Sigmoid colon (tissue), 7 donors: ENCODE results near the gene TAOK3. TPM values are rescaled to one million over a fixed set of nuclear protein-coding genes. Genes with fewer than 3 reads are reported as not detected.
"Not testable (repeated sequence)": the region's sequence is repeated elsewhere in the genome, so short reads cannot be mapped to it uniquely, and the experiment has no call there.

Source experiments
- DNase-seq: peaks from one replicate; pipeline ENCODE4 v3.0.0-alpha.2; 2019
- H3K27ac ChIP-seq, 4 donors: fragments of 200-600 bp; sonication (generic); one replicate each; pipeline ENCODE4 v1.5.1; 2016 to 2019; ENCODE audit warnings: mild to moderate bottlenecking in 1 of 4
- H3K27me3 ChIP-seq, 3 donors: fragments of 200-600 bp; sonication (generic); one replicate each; pipeline ENCODE4 v1.5.1; 2019; ENCODE audit warnings: mild to moderate bottlenecking in 1 of 3
- H3K36me3 ChIP-seq, 4 donors: fragments of 200-600 bp; sonication (generic); one replicate each; pipeline ENCODE4 v1.5.1; 2016 to 2019
- H3K4me1 ChIP-seq, 4 donors: fragments of 200-600 bp; sonication (generic); one replicate each; pipeline ENCODE4 v1.5.1; 2017 to 2019
- H3K4me3 ChIP-seq, 4 donors: fragments of 200-600 bp; sonication (generic); one replicate each; pipeline ENCODE4 v1.5.1; 2017 to 2019; ENCODE audit warnings: mild to moderate bottlenecking in 2 of 4, moderate library complexity in 1 of 4
- H3K9me3 ChIP-seq, 4 donors: fragments of 200-600 bp in 3 of 4; sonication (generic) in 3 of 4; one replicate each; pipeline versions ENCODE4 v1.5.1 to v1.6.1; 2013 to 2019
- CTCF ChIP-seq, 4 experiments: fragments of 450-650 bp in 3 of 4; fragments of 200-600 bp in 1 of 4; IDR thresholded peaks; one replicate each; pipeline ENCODE4 v1.5.1; 2016 to 2019; ENCODE audit warnings: antibody characterized with exemption in 4 of 4, mild to moderate bottlenecking in 3 of 4, moderate library complexity in 2 of 4
- EP300 ChIP-seq, 4 donors: sonication (generic); formaldehyde crosslinking; IDR thresholded peaks; one replicate each; pipeline ENCODE4 v1.6.1; 2017; ENCODE audit warnings: antibody characterized with exemption in 4 of 4
- POLR2A ChIP-seq, 2 donors: fragments of 450-650 bp; IDR thresholded peaks; one replicate each; pipeline ENCODE4 v1.6.1; 2016; ENCODE audit warnings: antibody characterized with exemption in 2 of 2, mild to moderate bottlenecking in 2 of 2, moderate library complexity in 2 of 2
- POLR2AphosphoS5 ChIP-seq, 4 donors: sonication (generic); formaldehyde crosslinking; IDR thresholded peaks; one replicate each; pipeline ENCODE4 v1.6.1; 2017; ENCODE audit warnings: antibody characterized with exemption in 4 of 4
- WGBS, 2 donors: extraction: QIAGEN DNeasy Blood & Tissue Kit; methylation state at CpG; one replicate each; pipeline ENCODE4 v1.1.7; 2013; 5-methylcytosine and 5-hydroxymethylcytosine counted together
- intact Hi-C: fragments of 100-400 bp; cut with DNase I; formaldehyde crosslinking; loops from one replicate; pipeline ENCODE4 v1.15.1; 2023
- polyA plus RNA-seq, 3 donors: library from polyadenylated mRNA; stranded (reverse); fragments of 200-250 nt; gene quantifications; one replicate each; pipeline ENCODE4 v1.2.3, GENCODE V29; 2013
- total RNA-seq, 4 donors: library from RNA; depleted of rRNA; stranded (reverse); fragments of >200 nt; gene quantifications; one replicate each; pipeline ENCODE4 v1.1.0, GENCODE V29; 2016
- donor health status: healthy with polysubstance abuse.
- donor health status: Bipolar disorder and iron deficiency.
- donor health status: healthy.

Gene TAOK3
- total and polyA plus RNA-seq, 7 donors: 18.9 to 66.2 (median 29.4) TPM

GRCh38 chr12:118256352-118256751 is 116.4 kb downstream of the TAOK3 start:
- DNase-seq: no peak
- TF ChIP-seq POLR2A (IDR thresholded peaks at IDR 0.05) (no peak), POLR2AphosphoS5 (IDR thresholded peaks at IDR 0.05) (no peak), EP300 (IDR thresholded peaks at IDR 0.05) (no peak), CTCF (IDR thresholded peaks at IDR 0.05) (no peak)
- H3K36me3 ChIP-seq: peaks cover 0 to 12% (median 5%) of the 10 kb centered on the region in 4 donors
- WGBS, 2 donors: 91 to 95% methylated on average over 1 of the region's 1 CpG
- H3K27ac ChIP-seq: no peak overlapping the region
- no peaks in the 10 kb centered on the region for H3K9me3 ChIP-seq
- no peak overlapping the region for H3K4me3 ChIP-seq
- H3K27me3 ChIP-seq: no peaks in the 10 kb centered on the region
- H3K4me1 ChIP-seq: no peaks in the 10 kb centered on the region
- intact Hi-C loops: no loop called here

GRCh38 chr12:118249547-118249946 is 123.2 kb downstream of the TAOK3 start:
- Histone ChIP-seq H3K4me3 (no peak overlapping the region), H3K36me3 (peaks cover 0 to 5% (median 0%) of the 10 kb centered on the region in 4 donors), H3K9me3 (no peaks in the 10 kb centered on the region), H3K27ac (no peak overlapping the region), H3K4me1 (no peaks in the 10 kb centered on the region), H3K27me3 (no peaks in the 10 kb centered on the region)
- TF ChIP-seq EP300 (IDR thresholded peaks at IDR 0.05) (no peak), POLR2A (IDR thresholded peaks at IDR 0.05) (no peak), CTCF (IDR thresholded peaks at IDR 0.05) (no peak), POLR2AphosphoS5 (IDR thresholded peaks at IDR 0.05) (no peak)
- no peak for DNase-seq
- intact Hi-C loops: no loop called here
- 57 to 85% methylated on average over 1 of the region's 1 CpG for WGBS, 2 donors

- H3K4me1 ChIP-seq, H3K9me3 ChIP-seq, H3K36me3 ChIP-seq, H3K27me3 ChIP-seq, DNase-seq, H3K4me3 ChIP-seq, intact Hi-C loops, H3K27ac ChIP-seq: not testable (repeated sequence)
- WGBS, 2 donors: 94 to 99% methylated on average over 18 of the region's 26 CpGs
These were observed 126.8 kb downstream of the TAOK3 start for GRCh38 chr12:118245886-118246285.

- H3K36me3 ChIP-seq: peaks cover 0 to 24% (median 8%) of the 10 kb centered on the region in 4 donors
- H3K27ac ChIP-seq: no peak overlapping the region
- intact Hi-C loops: no loop called here
- H3K4me1 ChIP-seq: no peaks in the 10 kb centered on the region
- TF ChIP-seq POLR2A (IDR thresholded peaks at IDR 0.05): no peak
- TF ChIP-seq EP300 (IDR thresholded peaks at IDR 0.05): no peak
- TF ChIP-seq CTCF (IDR thresholded peaks at IDR 0.05): no peak
- no peak for TF ChIP-seq POLR2AphosphoS5 (IDR thresholded peaks at IDR 0.05)
- no peak for DNase-seq
- no peaks in the 10 kb centered on the region for H3K27me3 ChIP-seq
- no peaks in the 10 kb centered on the region for H3K9me3 ChIP-seq
- H3K4me3 ChIP-seq: no peak overlapping the region
- WGBS, 2 donors: 91% methylated on average over 2 of the region's 2 CpGs
These were observed 133.8 kb downstream of the TAOK3 start for GRCh38 chr12:118238888-118239287.

GRCh38 chr12:118237908-118238307 is 134.8 kb downstream of the TAOK3 start:
- H3K27me3 ChIP-seq: no peaks in the 10 kb centered on the region
- TF ChIP-seq POLR2A (IDR thresholded peaks at IDR 0.05): no peak
- no peak for TF ChIP-seq EP300 (IDR thresholded peaks at IDR 0.05)
- no peak for TF ChIP-seq POLR2AphosphoS5 (IDR thresholded peaks at IDR 0.05)
- TF ChIP-seq CTCF (IDR thresholded peaks at IDR 0.05): no peak
- H3K9me3 ChIP-seq: no peaks in the 10 kb centered on the region
- DNase-seq: no peak
- peaks cover 0 to 26% (median 8%) of the 10 kb centered on the region in 4 donors for H3K36me3 ChIP-seq
- intact Hi-C loops: no loop called here
- WGBS, 2 donors: 65 to 85% methylated on average over 1 of the region's 1 CpG
- H3K4me1 ChIP-seq: no peaks in the 10 kb centered on the region
- no peak overlapping the region for H3K4me3 ChIP-seq
- H3K27ac ChIP-seq: no peak overlapping the region
